IMR-90 (cell line): ENCODE results near the gene CCDC12.

Source experiments
- BHLHE40 ChIP-seq: fragments of 150-350 bp; IDR thresholded peaks from 2 replicates; pipeline ENCODE4 v1.6.1; 2016; ENCODE audit warnings: mild to moderate bottlenecking, low read depth, low read length
- CEBPB ChIP-seq: IDR thresholded peaks from 2 replicates; pipeline ENCODE4 v1.6.1; 2012; ENCODE audit warnings: low read depth, low read length, improper control_type of control experiment
- CHD1 ChIP-seq: IDR thresholded peaks from 2 replicates; pipeline ENCODE4 v1.6.1; 2012; ENCODE audit warnings: low read depth, low read length, improper control_type of control experiment
- CTCF ChIP-seq: conservative IDR thresholded peaks from 2 replicates; pipeline ENCODE4 v1.5.1; 2012; ENCODE audit warnings: mild to moderate bottlenecking, low read depth, low read length, improper control_type of control experiment
- FOS ChIP-seq: fragments of 150-350 bp; IDR thresholded peaks from 2 replicates; pipeline ENCODE4 v1.6.1; 2016; ENCODE audit warnings: low read depth, low read length
- MAFK ChIP-seq: IDR thresholded peaks from 2 replicates; pipeline ENCODE4 v1.6.1; 2012; ENCODE audit warnings: low read depth, low read length, improper control_type of control experiment
- MAZ ChIP-seq: IDR thresholded peaks from 2 replicates; pipeline ENCODE4 v1.6.1; 2012; ENCODE audit warnings: low read depth, mild to moderate bottlenecking, low read length, improper control_type of control experiment, moderate library complexity, borderline replicate concordance
- MXI1 ChIP-seq: IDR thresholded peaks from 2 replicates; pipeline ENCODE4 v1.6.1; 2012; ENCODE audit warnings: low read depth, mild to moderate bottlenecking, low read length, moderate library complexity, borderline replicate concordance
- POLR2A ChIP-seq: IDR thresholded peaks from 2 replicates; pipeline ENCODE4 v1.6.1; 2012; ENCODE audit warnings: mild to moderate bottlenecking, low read depth, low read length
- RAD21 ChIP-seq: IDR thresholded peaks from 2 replicates; pipeline ENCODE4 v1.6.1; 2012; ENCODE audit warnings: low read length, improper control_type of control experiment
- RCOR1 ChIP-seq: IDR thresholded peaks from 2 replicates; pipeline ENCODE4 v1.6.1; 2012; ENCODE audit warnings: mild to moderate bottlenecking, low read length, improper control_type of control experiment; ENCODE audit not compliant: insufficient replicate concordance
- RFX5 ChIP-seq: IDR thresholded peaks from 2 replicates; pipeline ENCODE4 v1.8.0; 2012; ENCODE audit warnings: low read depth, mild to moderate bottlenecking, low read length, moderate library complexity
- SMC3 ChIP-seq: fragments of 150-350 bp; IDR thresholded peaks from 2 replicates; pipeline ENCODE4 v1.6.1; 2016; ENCODE audit warnings: low read depth, mild to moderate bottlenecking, antibody characterized with exemption, low read length, moderate library complexity
- TF ChIP-seq, protein P1 (sequence below): fragments of 150-350 bp; IDR thresholded peaks from 2 replicates; pipeline ENCODE4 v1.6.1; 2017; ENCODE audit warnings: mild to moderate bottlenecking, antibody characterized with exemption, low read length, low read depth

DNA sequence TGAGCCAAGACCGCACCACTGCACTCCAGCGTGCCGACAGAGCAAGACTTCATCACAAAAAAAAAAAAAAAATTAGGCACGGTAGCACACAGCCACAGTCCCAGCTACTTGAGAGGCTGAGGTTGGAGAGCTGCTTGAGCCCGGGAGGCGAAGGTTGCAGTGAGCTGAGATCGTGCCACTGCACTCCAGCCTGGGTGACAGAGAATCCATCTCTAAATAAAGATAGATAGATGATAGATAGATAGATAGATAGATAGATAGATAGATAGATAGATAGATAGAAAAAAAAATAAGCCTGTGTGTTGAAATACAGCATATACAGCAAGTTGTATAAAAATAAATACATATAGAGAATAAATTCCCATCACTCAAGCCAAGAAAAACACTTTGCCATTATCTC lies 61.7 kb downstream of the CCDC12 start:
- TF ChIP-seq CTCF (no peak), SMC3 (no peak), RCOR1 (no peak), FOS (no peak), POLR2A (no peak), RAD21 (no peak), MAFK (no peak), MXI1 (no peak), BHLHE40 (no peak), RFX5 (no peak), MAZ (no peak), CEBPB (no peak), CHD1 (no peak)
- TF ChIP-seq, protein P1, sequence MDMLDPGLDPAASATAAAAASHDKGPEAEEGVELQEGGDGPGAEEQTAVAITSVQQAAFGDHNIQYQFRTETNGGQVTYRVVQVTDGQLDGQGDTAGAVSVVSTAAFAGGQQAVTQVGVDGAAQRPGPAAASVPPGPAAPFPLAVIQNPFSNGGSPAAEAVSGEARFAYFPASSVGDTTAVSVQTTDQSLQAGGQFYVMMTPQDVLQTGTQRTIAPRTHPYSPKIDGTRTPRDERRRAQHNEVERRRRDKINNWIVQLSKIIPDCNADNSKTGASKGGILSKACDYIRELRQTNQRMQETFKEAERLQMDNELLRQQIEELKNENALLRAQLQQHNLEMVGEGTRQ = no peak
